Stimulated activated CD4-positive, alpha-beta T cell treated with anti-CD3 and anti-CD28 coated beads, TNF-alpha, amount 100 ng/mL, for 1 hour (primary cell): ENCODE data around the gene GUCY1A1.

Source experiments
- DNase-seq, 3 donors: peaks; one replicate each; pipeline ENCODE4 v3.0.0-alpha.2; 2020; ENCODE audit warnings: low read depth in 3 of 3, low spot score in 1 of 3

GUCY1A1 gene

DNA sequence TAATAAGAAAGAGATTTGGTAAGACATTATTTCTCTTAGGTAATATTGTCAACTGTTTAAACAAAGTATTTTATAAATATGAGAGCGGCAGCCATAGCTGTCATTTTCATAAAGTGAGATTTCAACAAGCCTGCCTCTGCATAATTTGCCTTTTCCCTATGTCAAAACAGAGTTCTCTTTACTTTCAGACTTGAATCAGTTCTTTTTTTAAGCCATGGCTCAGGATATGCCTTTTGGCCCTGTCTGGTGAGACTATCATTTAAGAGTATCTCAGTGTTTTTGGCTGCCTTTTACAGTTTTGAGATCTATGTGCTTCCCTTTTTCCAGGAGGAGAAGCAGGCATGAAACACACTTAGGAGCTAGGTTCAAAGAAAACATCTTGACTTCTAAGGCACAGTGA, 7.5 kb upstream of the GUCY1A1 start:
- no peak for DNase-seq

DNA sequence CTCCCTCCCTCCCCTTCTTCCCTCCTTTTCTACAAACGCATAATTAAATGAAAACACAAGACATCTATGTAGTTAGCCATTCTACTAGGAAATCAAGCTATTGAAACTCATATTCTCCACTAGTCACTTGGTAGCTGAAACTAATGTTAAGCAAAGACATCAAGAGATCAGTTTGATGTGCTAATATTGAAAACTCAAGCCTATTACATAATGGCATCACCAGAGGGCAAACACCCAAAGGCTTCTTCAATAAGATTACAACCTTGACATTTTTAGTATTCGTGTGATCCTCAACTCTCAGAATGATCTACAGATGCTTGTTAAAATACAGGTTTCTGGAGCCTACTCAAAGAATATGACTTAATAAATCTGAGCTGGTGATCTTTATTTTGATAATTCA, 6.2 kb upstream of the GUCY1A1 start:
- no peak for DNase-seq

DNA sequence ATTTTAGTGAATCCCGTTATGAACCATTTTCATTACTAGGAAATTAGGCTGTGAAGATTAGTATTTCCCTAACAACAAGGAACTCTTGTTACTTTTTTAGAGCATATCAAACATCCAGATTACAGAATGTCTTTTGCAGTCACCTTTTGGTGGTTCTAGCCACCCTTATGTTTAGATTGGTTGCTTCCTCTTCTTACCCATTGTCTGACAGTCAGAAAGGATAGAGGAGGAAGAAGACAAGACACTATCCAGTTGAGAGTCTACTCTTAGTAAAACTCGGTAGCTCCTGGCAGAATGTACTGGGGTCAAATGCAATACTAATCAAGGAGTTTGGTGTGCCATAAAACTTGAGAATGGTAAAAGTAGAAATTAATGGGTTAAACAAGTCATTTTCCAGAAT, 1.6 kb upstream of the GUCY1A1 start:
- no peak for DNase-seq

DNA sequence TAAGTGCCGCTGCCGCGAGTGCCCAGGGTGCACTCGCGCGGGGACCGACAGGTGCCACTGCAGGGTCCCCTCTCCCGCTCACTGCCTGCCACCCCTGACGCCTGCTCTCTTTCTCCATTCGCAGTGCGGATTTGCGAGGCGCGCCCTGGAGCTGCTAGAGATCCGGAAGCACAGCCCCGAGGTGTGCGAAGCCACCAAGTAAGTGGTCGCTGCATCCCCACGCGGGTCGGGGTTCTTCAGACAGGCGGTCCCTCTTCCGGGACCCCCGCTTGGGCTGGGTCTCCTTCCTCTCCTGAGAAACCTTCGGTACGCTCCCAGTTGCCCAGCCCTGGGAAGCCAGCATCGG, 547 bp downstream of the GUCY1A1 start:
- no peak for DNase-seq

DNA sequence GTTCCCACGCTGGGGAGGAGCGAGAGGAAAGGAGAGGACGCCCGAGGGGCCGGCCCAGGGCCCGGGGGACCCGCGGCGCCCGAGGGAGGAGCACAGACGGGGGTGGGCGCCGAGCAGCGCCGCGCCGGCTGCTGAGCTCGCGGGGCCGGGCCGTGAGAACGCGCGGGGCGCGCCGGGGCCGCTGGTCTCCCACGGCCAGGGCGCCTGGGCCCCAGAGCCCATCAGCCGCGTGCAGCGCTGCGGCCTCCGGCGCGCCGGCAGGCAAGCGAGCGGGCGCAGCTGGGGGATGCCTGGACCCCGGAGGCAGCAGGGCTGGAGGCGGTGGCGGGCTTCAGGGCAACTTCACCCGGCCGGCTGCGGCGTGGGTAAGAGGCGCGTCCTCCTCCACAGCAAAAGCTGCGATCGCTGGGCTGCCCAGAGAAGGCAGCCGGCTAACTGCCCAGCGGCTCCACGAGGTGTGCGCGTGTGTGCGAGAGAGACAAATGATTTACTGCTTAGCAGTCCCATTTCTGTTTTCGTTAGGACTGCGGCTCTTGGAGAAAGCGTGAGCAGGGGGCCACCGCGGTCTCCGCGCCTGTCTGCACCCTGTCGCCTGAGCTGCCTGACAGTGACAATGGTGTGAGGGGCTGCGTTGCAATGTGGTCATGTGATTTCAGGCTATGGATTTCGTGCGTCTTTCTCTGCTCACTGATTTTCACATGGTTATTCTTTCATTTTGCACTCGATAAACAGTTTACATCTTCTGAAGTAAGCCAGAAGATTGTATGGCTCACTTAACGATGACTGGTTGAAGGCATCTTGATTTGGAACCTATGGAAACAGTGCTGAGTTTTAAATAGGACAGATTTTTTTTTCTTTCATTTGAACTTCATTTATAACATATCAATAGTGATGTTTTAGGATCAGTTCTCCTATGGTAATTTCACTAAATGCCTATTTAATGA, 1.2 kb downstream of the GUCY1A1 start:
- no peak for DNase-seq

DNA sequence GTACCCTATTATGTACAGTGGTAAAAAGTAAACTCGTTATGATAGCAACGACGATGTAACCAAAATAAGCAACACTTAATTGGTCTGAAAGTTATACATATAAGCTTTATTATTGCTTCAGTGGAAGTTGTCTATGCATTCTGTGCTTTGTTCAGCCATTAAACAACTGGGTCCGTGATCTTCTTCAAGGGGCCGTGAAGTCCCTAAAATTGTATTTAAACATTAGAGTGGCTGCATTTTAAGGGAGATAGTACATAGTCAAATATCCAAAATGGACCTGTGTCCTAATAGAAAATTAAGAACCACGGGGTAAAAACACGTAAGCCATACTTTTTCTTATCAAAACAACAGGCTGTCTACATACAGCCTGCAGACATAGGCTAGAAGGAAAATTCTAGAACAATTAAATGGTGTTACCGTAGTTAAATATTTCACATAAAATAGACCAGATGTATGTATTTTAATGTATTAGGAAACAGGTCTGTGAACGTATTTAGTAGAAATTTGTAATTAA, 2.1 kb downstream of the GUCY1A1 start:
- no peak for DNase-seq

DNA sequence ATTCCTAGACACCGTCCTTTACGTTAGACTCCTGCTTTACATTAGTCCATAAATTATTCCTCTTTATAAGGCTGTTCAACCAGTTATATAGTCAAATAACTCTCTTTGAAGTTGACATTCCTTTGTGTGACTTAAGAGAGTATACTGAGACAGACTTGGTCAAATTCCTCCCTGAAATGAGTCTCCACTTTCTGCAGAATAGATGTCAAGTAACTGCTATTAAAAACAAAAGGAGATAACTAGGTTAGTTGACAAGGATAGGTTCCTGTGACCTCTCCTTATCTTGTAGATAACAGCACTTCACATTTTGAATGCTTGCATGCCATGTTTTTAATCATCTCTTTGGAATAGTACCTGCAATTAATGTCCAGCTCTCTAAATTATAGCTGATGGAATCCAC, 5.7 kb downstream of the GUCY1A1 start:
- no peak for DNase-seq

DNA sequence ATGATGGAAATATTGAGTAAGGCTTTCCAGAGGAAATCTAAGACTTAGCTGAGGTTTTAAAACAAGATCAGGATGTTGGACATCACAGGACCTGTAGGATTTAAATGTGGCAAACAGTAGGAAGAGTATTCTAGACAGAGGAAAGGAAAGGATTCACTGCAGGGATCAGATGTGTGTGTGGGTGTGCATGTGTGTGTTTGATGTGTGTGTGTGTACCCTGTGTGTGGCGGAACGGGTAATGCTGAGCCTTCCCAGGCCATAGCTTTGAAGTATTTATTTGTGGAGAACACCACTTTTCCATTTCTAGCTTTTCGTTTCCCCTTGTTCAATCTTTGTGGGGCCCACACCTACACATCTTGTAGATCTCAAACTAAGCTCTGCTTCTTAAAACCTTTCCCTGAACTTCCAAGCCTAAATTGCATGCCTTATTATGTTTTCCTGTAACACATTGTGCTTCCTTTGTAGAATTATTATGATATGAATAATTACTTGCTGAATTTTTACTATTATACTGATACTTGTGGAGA, 6.9 kb downstream of the GUCY1A1 start:
- DNase-seq, result no peak

DNA sequence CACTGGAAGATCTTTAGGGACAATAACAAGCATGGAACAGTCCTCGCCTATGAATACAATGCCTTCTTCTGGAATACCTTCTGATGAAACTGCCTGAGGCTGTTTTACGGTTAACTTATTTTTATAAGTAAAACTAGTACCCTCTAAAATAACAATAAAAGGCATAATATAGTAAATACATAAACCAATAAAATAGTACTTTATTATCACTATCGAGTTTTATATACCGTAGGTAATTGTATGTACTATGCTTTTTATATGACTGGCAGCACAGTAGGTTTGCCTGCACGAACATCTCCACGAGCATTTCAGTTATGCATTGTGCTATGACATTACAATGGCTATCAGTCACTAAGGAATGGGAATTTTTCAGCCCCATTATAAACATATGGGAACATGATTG, 8.0 kb downstream of the GUCY1A1 start:
- no peak for DNase-seq

DNA sequence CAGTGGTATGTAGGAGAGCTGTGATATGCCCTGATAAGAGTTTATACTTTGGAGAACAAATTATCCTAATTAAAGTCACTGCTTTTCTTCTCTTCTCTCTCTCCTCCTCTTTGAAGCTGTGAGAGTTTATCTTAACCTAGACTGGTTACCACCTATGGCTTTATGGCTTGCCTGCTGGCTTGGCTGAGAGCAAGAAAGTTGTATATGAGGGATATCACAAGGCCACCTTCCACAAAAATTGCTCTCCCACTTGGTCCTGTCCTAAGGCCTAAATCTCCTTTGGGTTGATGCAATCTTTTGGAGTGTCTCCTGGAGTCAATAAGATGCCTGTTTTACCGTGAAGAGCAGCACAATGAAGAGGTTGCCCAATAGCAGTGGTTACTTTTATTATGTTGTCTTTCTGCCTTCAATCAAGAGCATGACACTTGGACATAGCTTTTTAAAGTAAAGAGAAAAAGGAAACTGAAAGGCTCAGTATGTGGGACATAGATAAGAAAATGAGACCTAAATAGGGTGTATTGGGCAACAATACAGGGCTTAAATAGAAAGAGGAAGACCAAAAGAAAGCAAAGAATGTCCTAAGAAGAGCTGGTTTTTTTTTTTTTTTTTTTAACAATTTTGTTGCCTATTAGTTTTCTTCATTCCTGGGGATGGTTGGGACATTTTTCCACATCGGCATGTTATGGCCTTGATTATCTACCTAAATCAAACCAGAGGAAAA, 9.2 kb downstream of the GUCY1A1 start:
- no peak for DNase-seq

DNA sequence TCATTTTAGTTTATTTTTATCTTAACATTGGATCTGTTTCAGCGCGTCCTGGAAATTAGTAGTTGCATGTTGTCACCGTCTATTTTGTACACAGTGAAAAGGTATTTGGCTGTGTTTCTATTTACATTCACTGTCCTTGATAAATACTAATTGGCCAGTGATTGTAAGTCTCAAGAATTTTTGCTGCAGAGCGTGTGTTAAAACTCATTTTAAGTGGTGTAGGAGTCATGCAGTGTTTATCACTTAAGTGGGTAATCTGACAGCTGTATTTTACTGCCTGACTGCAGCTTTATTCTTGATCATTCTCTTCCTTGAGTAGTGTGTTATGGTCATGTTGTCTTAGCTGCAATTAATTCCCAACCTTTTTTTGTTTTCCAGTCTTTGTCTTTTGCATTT, 9.8 kb downstream of the GUCY1A1 start:
- no peak for DNase-seq

DNA sequence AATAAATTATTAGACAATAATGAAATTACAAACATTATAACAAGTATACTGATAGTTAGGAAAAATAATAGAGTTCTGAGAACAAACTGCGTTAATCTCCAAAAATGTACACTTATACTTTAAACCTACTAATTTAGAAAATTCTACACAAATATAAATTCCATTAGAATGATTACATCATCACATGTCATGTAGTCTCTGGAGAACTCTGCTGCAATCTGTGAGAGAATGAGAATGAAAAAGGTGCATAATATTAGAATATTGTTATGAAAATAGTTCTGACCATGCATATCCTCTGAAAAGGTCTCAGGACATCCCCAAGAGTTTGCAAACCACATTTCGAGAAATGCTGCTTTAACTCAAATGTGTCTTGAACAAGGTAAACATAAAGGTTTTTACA, 11.4 kb downstream of the GUCY1A1 start:
- DNase-seq, result no peak

DNA sequence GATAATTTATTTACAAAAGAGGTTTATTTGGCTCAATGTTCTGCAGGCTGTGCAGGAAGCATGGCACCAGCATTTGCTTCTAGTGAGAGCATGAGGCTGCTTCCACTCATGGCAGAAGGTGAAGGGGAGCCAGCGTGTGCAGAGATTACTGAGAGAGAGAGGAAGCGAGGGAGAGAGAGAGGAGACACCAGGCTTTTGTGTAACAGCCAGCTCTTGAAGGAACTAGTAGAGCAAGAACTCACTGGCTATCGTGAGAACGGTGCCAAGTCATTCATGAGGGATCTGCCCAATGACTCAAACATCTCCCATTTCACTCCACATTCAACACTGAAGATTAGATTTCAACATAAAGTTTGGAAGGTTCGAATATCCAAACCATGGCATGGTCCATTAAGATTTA, 12.7 kb downstream of the GUCY1A1 start:
- DNase-seq, result no peak

DNA sequence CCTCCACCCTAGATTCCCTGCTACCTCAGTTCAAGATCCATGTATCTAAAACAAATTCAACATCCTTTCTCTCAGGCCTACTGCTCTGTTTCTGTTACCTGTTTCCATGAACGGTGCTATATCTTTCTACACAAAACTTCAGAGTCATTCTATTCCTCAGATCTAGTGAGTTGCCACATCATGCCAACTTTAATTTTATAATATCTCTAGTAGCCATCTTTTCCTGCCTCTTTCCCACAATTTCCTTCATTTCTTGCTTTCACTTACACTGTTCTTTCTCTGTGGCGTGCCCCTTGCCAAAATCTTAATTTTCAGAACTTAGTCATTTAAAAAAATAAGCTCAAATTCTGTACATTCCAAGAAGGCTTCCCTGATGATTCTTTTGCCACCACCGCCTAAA, 15.2 kb downstream of the GUCY1A1 start:
- no peak for DNase-seq

DNA sequence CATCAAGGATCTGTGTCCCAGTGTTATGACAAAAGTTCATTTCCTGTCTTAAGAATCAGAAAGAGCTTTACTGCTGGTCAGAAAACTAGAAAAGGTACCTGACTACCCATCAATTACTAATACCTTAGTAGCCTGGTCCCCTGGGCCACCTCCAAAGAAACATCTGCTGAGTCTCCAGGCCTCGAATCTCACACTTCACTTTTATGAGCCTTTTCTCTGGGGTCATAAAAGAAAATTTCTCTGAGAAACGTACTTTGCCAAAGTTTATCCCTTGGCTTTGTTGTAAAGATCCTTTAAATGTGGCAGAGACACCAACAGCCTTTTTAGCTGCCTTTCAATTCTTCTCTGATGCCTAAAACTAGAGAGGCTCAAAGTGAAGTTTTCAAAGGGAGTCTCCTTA, 17.8 kb downstream of the GUCY1A1 start:
- no peak for DNase-seq

DNA sequence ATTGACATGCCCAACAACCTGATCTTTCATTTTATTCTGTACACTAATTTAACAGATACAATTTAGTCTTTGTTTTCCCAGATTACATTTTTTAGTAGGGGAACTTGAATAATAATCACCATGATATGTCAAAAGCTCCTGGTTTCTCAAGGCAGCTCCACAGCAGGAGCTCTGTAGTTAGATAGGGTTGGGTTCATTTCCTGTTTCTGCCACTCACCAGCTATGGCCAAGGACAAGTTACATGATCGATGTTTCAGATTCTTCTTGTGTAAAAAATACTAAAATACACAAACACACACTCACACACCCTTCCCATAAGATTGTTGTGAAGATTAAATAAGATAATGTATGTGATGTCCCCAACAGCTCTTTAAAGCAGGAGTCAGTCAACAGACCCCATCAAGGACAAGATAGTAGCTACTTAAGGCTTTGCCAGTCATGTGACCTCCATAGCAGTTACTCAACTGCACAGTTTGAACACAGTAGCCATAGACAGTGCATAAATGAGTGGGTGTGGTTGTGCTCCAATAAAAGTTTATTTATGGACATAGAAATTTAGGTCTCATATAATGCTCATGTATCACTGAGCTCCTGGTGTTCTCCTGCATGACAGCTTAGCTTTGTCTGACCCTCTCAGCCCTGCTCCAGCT, 18.4 kb downstream of the GUCY1A1 start:
- DNase-seq, result no peak

DNA sequence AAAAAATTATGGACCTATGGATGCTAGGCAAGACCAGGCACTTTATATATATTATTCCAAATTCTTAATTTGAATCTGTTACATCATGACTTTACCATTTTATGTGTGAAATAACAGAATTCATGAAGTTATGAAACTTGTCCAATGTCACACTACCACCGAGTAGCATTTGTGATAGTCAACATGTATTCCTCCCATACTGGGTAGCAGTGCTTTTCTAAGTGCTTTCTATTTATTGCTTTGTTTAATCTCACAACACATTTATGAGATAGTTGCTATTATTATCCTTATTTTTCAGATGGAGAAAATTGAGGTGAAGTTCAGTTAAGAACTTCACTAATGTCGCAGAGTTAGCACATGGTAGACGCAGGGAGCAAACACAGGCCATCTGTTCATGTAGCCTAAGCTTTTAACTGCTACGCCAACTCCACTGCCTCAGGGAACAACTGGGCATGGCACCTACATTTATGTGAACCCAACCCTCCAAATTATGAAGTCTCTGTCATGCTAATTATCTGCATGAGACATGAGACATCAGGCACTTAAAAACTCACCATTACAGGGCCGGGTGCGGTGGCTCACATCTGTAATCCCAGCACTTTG, 20.8 kb downstream of the GUCY1A1 start:
- DNase-seq, result no peak

DNA sequence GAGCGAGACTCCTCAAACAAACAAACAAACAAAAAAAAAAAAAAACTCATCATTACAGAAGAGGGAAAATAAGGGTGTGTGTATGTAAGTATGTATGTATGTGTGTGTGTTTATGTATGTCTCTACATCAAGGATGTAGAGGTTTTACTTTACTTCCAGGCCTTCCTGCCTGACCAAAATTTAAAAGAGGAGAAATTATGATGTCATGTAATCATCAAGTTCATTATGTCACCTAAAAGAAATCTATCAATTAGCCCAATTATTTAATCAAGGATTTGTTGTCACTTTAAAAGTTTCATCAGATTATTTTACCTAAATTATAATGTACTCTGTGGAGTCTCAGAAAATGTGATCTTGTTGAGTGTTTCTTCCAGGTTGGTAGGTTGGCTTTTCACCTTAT, 21.6 kb downstream of the GUCY1A1 start:
- no peak for DNase-seq

DNA sequence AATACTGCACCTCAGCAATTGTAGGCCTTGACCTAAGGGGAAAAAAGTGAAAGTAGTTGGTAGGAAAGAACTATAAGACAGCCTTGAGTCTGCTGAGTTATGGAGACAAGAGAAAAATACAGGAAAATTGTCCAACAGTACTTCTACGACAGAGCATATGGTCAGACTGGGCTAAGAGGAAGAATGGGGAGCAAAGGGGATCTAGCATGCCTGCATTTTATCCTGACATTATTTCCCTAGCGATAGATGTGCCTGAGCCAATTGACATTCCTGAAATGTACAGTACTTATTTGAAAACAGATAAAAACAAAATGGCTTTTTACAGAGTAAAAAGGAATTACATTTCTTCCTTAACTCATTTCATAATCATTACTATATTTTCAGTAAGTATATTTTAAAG, 22.2 kb downstream of the GUCY1A1 start:
- DNase-seq, result no peak

DNA sequence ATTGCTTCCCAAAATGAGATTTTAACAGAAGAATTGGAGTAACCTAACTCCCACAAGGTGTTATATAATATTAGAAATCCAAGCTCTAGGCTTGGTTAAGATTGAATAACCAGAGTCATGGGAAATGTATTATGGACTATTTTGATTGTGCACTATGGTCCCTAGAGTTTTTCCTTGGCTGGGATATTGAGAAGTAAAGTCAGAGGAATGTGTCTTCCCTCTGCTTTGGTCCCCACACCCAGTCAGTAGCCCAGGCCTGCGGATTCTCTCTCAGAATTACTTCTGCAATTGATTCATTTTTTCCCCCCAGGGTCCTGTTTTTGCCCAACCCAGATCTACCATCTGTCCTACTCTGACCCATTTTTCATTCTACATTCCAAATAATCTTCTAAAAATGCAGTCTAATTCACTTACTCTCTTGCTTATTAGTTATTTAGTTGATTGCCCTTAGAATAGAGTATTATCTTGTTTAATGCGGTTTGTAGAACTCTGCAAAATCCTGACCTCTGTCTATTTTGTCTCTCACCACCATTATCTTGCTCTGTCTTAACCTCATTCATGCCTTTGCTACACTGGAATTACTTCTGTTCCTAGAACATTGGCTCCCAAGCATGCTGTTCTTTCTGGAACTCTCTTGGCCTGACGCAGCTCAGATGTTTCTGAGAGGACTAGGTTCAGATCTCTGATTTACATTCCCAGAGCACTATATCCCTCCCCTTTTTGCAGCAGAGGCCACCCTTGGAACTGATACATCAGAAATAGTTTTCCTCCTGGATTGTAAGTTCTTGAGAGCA, 23.6 kb downstream of the GUCY1A1 start:
- no peak for DNase-seq

DNA sequence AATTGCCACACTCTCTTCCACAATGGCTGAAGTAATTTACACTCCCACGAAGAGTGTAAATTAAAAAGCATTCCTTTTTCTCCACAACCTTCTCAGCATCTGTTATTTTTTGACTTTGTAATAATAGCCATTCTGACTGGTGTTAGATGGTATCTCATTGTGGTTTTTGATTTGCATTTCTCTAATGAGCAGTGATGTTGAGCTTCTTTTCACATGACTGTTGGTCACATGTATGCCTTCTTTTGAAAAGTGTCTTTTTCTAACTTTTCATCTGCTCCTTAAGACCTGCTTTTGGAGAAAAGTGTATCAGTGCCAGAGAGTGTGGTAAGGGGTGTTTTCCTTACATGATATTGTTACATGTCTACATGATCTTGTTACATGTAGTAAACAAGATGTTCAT, 25.7 kb downstream of the GUCY1A1 start:
- no peak for DNase-seq
